ENCODE results near the gene SCN4A.
A peak's percentile ranks its signal among the peaks of the same experiment; 100 is the strongest.

The SCN4A gene

GRCh38 chr17:63942309-63942985 lies 30.3 kb downstream of the SCN4A start:
- Histone ChIP-seq H3K4me1 (ENCODE audit: control insufficient read depth, insufficient read depth, low read length) (no peaks in the 10 kb centered on the region), H3K27me3 (ENCODE audit: control insufficient read depth, insufficient read depth, low read length) (no peaks in the 10 kb centered on the region), H3K36me3 (ENCODE audit: control insufficient read depth, insufficient read depth, low read length) (no peaks in the 10 kb centered on the region), H3K4me3 (ENCODE audit: low read length) (no peak overlapping the region), H3K9ac (ENCODE audit: low read length) (no peak overlapping the region), H3K27ac (ENCODE audit: low read depth, low read length) (no peak overlapping the region)

GRCh38 chr17:63941751-63942150 lies 31.0 kb downstream of the SCN4A start:
- Histone ChIP-seq H3K27ac (ENCODE audit: low read depth, low read length) (no peak overlapping the region), H3K36me3 (ENCODE audit: control insufficient read depth, insufficient read depth, low read length) (no peaks in the 10 kb centered on the region), H3K4me3 (ENCODE audit: low read length) (no peak overlapping the region), H3K4me1 (ENCODE audit: control insufficient read depth, insufficient read depth, low read length) (no peaks in the 10 kb centered on the region), H3K9ac (ENCODE audit: low read length) (no peak overlapping the region), H3K27me3 (ENCODE audit: control insufficient read depth, insufficient read depth, low read length) (no peaks in the 10 kb centered on the region)

GRCh38 chr17:63941162-63941561 lies 31.6 kb downstream of the SCN4A start:
- Histone ChIP-seq H3K4me3 (ENCODE audit: low read length) (no peak overlapping the region), H3K36me3 (ENCODE audit: control insufficient read depth, insufficient read depth, low read length) (no peaks in the 10 kb centered on the region), H3K9ac (ENCODE audit: low read length) (no peak overlapping the region), H3K27ac (ENCODE audit: low read depth, low read length) (no peak overlapping the region), H3K4me1 (ENCODE audit: control insufficient read depth, insufficient read depth, low read length) (no peaks in the 10 kb centered on the region), H3K27me3 (ENCODE audit: control insufficient read depth, insufficient read depth, low read length) (no peaks in the 10 kb centered on the region)

GRCh38 chr17:63940584-63940983 lies 32.1 kb downstream of the SCN4A start:
- no peaks in the 10 kb centered on the region for H3K36me3 ChIP-seq (ENCODE audit: control insufficient read depth, insufficient read depth, low read length)
- H3K27ac ChIP-seq (ENCODE audit: low read depth, low read length) = no peak overlapping the region
- H3K4me3 ChIP-seq (ENCODE audit: low read length) = no peak overlapping the region
- H3K4me1 ChIP-seq (ENCODE audit: control insufficient read depth, insufficient read depth, low read length) = no peaks in the 10 kb centered on the region
- no peaks in the 10 kb centered on the region for H3K27me3 ChIP-seq (ENCODE audit: control insufficient read depth, insufficient read depth, low read length)
- no peak overlapping the region for H3K9ac ChIP-seq (ENCODE audit: low read length)

- Histone ChIP-seq H3K9ac (ENCODE audit: low read length) (no peak overlapping the region), H3K4me1 (ENCODE audit: control insufficient read depth, insufficient read depth, low read length) (no peaks in the 10 kb centered on the region), H3K27ac (ENCODE audit: low read depth, low read length) (no peak overlapping the region), H3K4me3 (ENCODE audit: low read length) (no peak overlapping the region), H3K27me3 (ENCODE audit: control insufficient read depth, insufficient read depth, low read length) (no peaks in the 10 kb centered on the region), H3K36me3 (ENCODE audit: control insufficient read depth, insufficient read depth, low read length) (no peaks in the 10 kb centered on the region)
These were observed 32.8 kb downstream of the SCN4A start for GRCh38 chr17:63939884-63940283.

- H3K36me3 ChIP-seq (ENCODE audit: control insufficient read depth, insufficient read depth, low read length) = no peaks in the 10 kb centered on the region
- no peaks in the 10 kb centered on the region for H3K4me1 ChIP-seq (ENCODE audit: control insufficient read depth, insufficient read depth, low read length)
- H3K9ac ChIP-seq (ENCODE audit: low read length) = no peak overlapping the region
- H3K4me3 ChIP-seq (ENCODE audit: low read length) = no peak overlapping the region
- no peaks in the 10 kb centered on the region for H3K27me3 ChIP-seq (ENCODE audit: control insufficient read depth, insufficient read depth, low read length)
- H3K27ac ChIP-seq (ENCODE audit: low read depth, low read length) = no peak overlapping the region
These were observed 33.3 kb downstream of the SCN4A start for GRCh38 chr17:63939401-63939800.

GRCh38 chr17:63937920-63938319 lies 34.8 kb downstream of the SCN4A start:
- Histone ChIP-seq H3K27ac (ENCODE audit: low read depth, low read length) (no peak overlapping the region), H3K4me3 (ENCODE audit: low read length) (no peak overlapping the region), H3K36me3 (ENCODE audit: control insufficient read depth, insufficient read depth, low read length) (no peaks in the 10 kb centered on the region), H3K9ac (ENCODE audit: low read length) (no peak overlapping the region), H3K4me1 (ENCODE audit: control insufficient read depth, insufficient read depth, low read length) (no peaks in the 10 kb centered on the region), H3K27me3 (ENCODE audit: control insufficient read depth, insufficient read depth, low read length) (no peaks in the 10 kb centered on the region)

GRCh38 chr17:63937319-63937718 lies 35.4 kb downstream of the SCN4A start:
- H3K27me3 ChIP-seq (ENCODE audit: control insufficient read depth, insufficient read depth, low read length) = no peaks in the 10 kb centered on the region
- no peaks in the 10 kb centered on the region for H3K4me1 ChIP-seq (ENCODE audit: control insufficient read depth, insufficient read depth, low read length)
- no peak overlapping the region for H3K9ac ChIP-seq (ENCODE audit: low read length)
- H3K36me3 ChIP-seq (ENCODE audit: control insufficient read depth, insufficient read depth, low read length) = no peaks in the 10 kb centered on the region
- H3K27ac ChIP-seq (ENCODE audit: low read depth, low read length) = no peak overlapping the region
- H3K4me3 ChIP-seq (ENCODE audit: low read length) = no peak overlapping the region

GRCh38 chr17:63934183-63935112 lies 38.3 kb downstream of the SCN4A start:
- H3K4me1 ChIP-seq (ENCODE audit: control insufficient read depth, insufficient read depth, low read length) = no peaks in the 10 kb centered on the region
- no peak overlapping the region for H3K4me3 ChIP-seq (ENCODE audit: low read length)
- H3K27ac ChIP-seq (ENCODE audit: low read depth, low read length) = no peak overlapping the region
- no peaks in the 10 kb centered on the region for H3K36me3 ChIP-seq (ENCODE audit: control insufficient read depth, insufficient read depth, low read length)
- no peak overlapping the region for H3K9ac ChIP-seq (ENCODE audit: low read length)
- H3K27me3 ChIP-seq (ENCODE audit: control insufficient read depth, insufficient read depth, low read length) = no peaks in the 10 kb centered on the region

- H3K4me1 ChIP-seq (ENCODE audit: control insufficient read depth, insufficient read depth, low read length) = no peaks in the 10 kb centered on the region
These were observed 39.1 kb downstream of the SCN4A start for GRCh38 chr17:63933598-63933997.

GRCh38 chr17:63932721-63933120 lies 40.0 kb downstream of the SCN4A start:
- Histone ChIP-seq H3K9ac (ENCODE audit: low read length) (no peak overlapping the region), H3K36me3 (ENCODE audit: control insufficient read depth, insufficient read depth, low read length) (no peaks in the 10 kb centered on the region), H3K27me3 (ENCODE audit: control insufficient read depth, insufficient read depth, low read length) (no peaks in the 10 kb centered on the region), H3K27ac (ENCODE audit: low read depth, low read length) (no peak overlapping the region), H3K4me1 (ENCODE audit: control insufficient read depth, insufficient read depth, low read length) (no peaks in the 10 kb centered on the region), H3K4me3 (ENCODE audit: low read length) (no peak overlapping the region)

More at GRCh38 chr17:63933598-63933997, 39.1 kb downstream of the SCN4A start:
- no peaks in the 10 kb centered on the region for H3K27me3 ChIP-seq (ENCODE audit: control insufficient read depth, insufficient read depth, low read length)
- H3K27ac ChIP-seq (ENCODE audit: low read depth, low read length) = no peak overlapping the region
- H3K4me3 ChIP-seq (ENCODE audit: low read length) = no peak overlapping the region
- no peak overlapping the region for H3K9ac ChIP-seq (ENCODE audit: low read length)
- H3K36me3 ChIP-seq (ENCODE audit: control insufficient read depth, insufficient read depth, low read length) = no peaks in the 10 kb centered on the region

GRCh38 chr17:63931981-63932561 lies 40.6 kb downstream of the SCN4A start, which contains the start of gene CD79B:
TSS of gene CD79B (minus strand) at chr17:63932331. CDS start at chr17:63932261, 70 bp downstream.
- Histone ChIP-seq H3K4me3 (ENCODE audit: low read length) (peak within 1 kb of the TSS; percentile 57), H3K36me3 (ENCODE audit: control insufficient read depth, insufficient read depth, low read length) (no peaks in the 10 kb centered on the region), H3K9ac (ENCODE audit: low read length) (no peak within 1 kb of the TSS), H3K4me1 (ENCODE audit: control insufficient read depth, insufficient read depth, low read length) (no peaks in the 10 kb centered on the region), H3K27ac (ENCODE audit: low read depth, low read length) (no peak within 1 kb of the TSS), H3K27me3 (ENCODE audit: control insufficient read depth, insufficient read depth, low read length) (no peaks in the 10 kb centered on the region)

All from rectal smooth muscle tissue (tissue), 1 donor.